Stimulated activated CD8-positive, alpha-beta memory T cell treated with anti-CD3 and anti-CD28 coated beads, Interleukin-12 subunit alpha, Interleukin-12 subunit beta, amount 100 ng/mL, for 24 hours (primary cell): ENCODE data around the gene ERH.
"Not testable (repeated sequence)": the region's sequence is repeated elsewhere in the genome, so short reads cannot be mapped to it uniquely, and the experiment has no call there.

Source experiments
- DNase-seq: peaks from one replicate; pipeline ENCODE4 v3.0.0-alpha.2; 2020; ENCODE audit errors: extremely low read depth

Gene ERH

GRCh38 chr14:69398053-69398817 is at the start of gene ERH, which contains the start of gene SLC39A9:
Gene ERH, minus strand, starts transcription at chr14:69398299. Its CDS starts 66 bp downstream, at chr14:69398233.
Gene SLC39A9, plus strand, starts transcription at chr14:69398692. Its CDS starts 678 bp downstream, at chr14:69399370.
- peak; percentile 79 for DNase-seq

- no peak for DNase-seq
These were observed 45.3 kb upstream of the ERH start for GRCh38 chr14:69443296-69443805.

GRCh38 chr14:69441948-69442347 is 43.8 kb upstream of the ERH start:
- DNase-seq: no peak

- no peak for DNase-seq
These were observed 41.6 kb upstream of the ERH start for GRCh38 chr14:69439521-69440270.

GRCh38 chr14:69432364-69432763 is 34.3 kb upstream of the ERH start:
- DNase-seq: no peak

GRCh38 chr14:69430306-69430939 is 32.3 kb upstream of the ERH start:
- no peak for DNase-seq

- no peak for DNase-seq
These were observed 31.5 kb upstream of the ERH start for GRCh38 chr14:69429643-69430042.

- no peak for DNase-seq
These were observed 30.3 kb upstream of the ERH start for GRCh38 chr14:69428289-69428998.

GRCh38 chr14:69427596-69427995 is 29.5 kb upstream of the ERH start:
- no peak for DNase-seq

- no peak for DNase-seq
These were observed 26.2 kb upstream of the ERH start for GRCh38 chr14:69424149-69424923.

- DNase-seq: no peak
These were observed 25.2 kb upstream of the ERH start for GRCh38 chr14:69423279-69423678.

- not testable (repeated sequence) for DNase-seq
These were observed 18.0 kb upstream of the ERH start for GRCh38 chr14:69416087-69416486.

GRCh38 chr14:69413483-69413882 is 15.4 kb upstream of the ERH start:
- DNase-seq: no peak

- DNase-seq: no peak
These were observed 10.3 kb upstream of the ERH start for GRCh38 chr14:69408331-69408960.

- DNase-seq: no peak
These were observed 7.7 kb upstream of the ERH start for GRCh38 chr14:69405762-69406161.

- no peak for DNase-seq
These were observed 6.8 kb upstream of the ERH start for GRCh38 chr14:69404883-69405282.

- DNase-seq: no peak
These were observed 6.4 kb upstream of the ERH start for GRCh38 chr14:69404478-69404877.

- no peak for DNase-seq
These were observed 3.7 kb upstream of the ERH start for GRCh38 chr14:69401841-69402240.

GRCh38 chr14:69400154-69400553 is 2.1 kb upstream of the ERH start:
- no peak for DNase-seq

- DNase-seq: no peak
These were observed 1.7 kb upstream of the ERH start for GRCh38 chr14:69399750-69400149.
